Caco-2 (cell line): Measurements from ENCODE around the gene BANF2. TPM values are rescaled to one million over a fixed set of nuclear protein-coding genes. Genes with fewer than 3 reads are reported as not detected.
A peak's percentile ranks its signal among the peaks of the same experiment; 100 is the strongest.

Experiments used
- BruUV-seq: library from RNA; stranded (reverse); fragments of 400-500 nt; replicated peaks from 2 replicates; lab custom pipeline; 2021; lab: Mats Ljungman, UMichigan
- CTCF ChIA-PET: fragments of 300-600 bp; sonication (Branson Sonifier 250); formaldehyde crosslinking; loops from one replicate; lab custom pipeline; 2022; ENCODE audit warnings: antibody characterized with exemption; lab: Charles Lee
- POLR2A ChIA-PET: fragments of 300-600 bp; sonication (Branson Sonifier 250); formaldehyde crosslinking; loops from one replicate; lab custom pipeline; 2022; ENCODE audit warnings: antibody characterized with exemption; lab: Charles Lee
- DNase-seq, 2 experiments: peaks; one replicate each; pipeline versions ENCODE4 v3.0.0 to v3.0.0-alpha.2; 2020 to 2022
- H3K27me3 ChIP-seq: replicated peaks from 2 replicates; pipeline ENCODE4 v1.6.0; 2011; ENCODE audit warnings: low read length; ENCODE audit not compliant: control insufficient read depth, insufficient read depth
- H3K36me3 ChIP-seq: 2 replicates; pipeline ENCODE4 v1.5.1; 2011; ENCODE audit warnings: low read length; ENCODE audit not compliant: control insufficient read depth, insufficient read depth
- H3K4me1 ChIP-seq: fragments of 250-450 bp; sonication (Bioruptor Pico); 2 replicates; pipeline ENCODE4 v1.5.1; 2020; ENCODE audit warnings: mild to moderate bottlenecking
- H3K4me3 ChIP-seq: 2 replicates; pipeline ENCODE4 v1.5.1; 2011; ENCODE audit warnings: low read depth, mild to moderate bottlenecking, control low read depth, low read length
- H3K9me3 ChIP-seq: fragments of 250-450 bp; sonication (Bioruptor Pico); 2 replicates; pipeline ENCODE4 v1.5.1; 2020; ENCODE audit warnings: mild to moderate bottlenecking, moderate library complexity
- H3K27ac Mint-ChIP-seq: one replicate; pipeline ENCODE4 v1.8.0; 2022; ENCODE audit warnings: mixed read lengths; ENCODE audit not compliant: unreplicated experiment
- H3K27me3 Mint-ChIP-seq: one replicate; pipeline ENCODE4 v1.8.0; 2022; ENCODE audit warnings: mixed read lengths; ENCODE audit not compliant: insufficient read depth, unreplicated experiment
- H3K36me3 Mint-ChIP-seq: one replicate; pipeline ENCODE4 v1.8.0; 2022; ENCODE audit warnings: mild to moderate bottlenecking, mixed read lengths; ENCODE audit not compliant: insufficient read depth, unreplicated experiment
- H3K4me1 Mint-ChIP-seq: one replicate; pipeline ENCODE4 v1.8.0; 2022; ENCODE audit warnings: low read depth, mixed read lengths; ENCODE audit not compliant: unreplicated experiment
- H3K4me3 Mint-ChIP-seq: one replicate; pipeline ENCODE4 v1.8.0; 2022; ENCODE audit warnings: mild to moderate bottlenecking, moderate library complexity, mixed read lengths; ENCODE audit not compliant: unreplicated experiment
- H3K9me3 Mint-ChIP-seq: one replicate; pipeline ENCODE4 v1.8.0; 2022; ENCODE audit warnings: mixed read lengths; ENCODE audit not compliant: unreplicated experiment
- intact Hi-C: fragments of 100-400 bp; cut with micrococcal nuclease; formaldehyde crosslinking; loops from one replicate; pipeline ENCODE4 v1.10.0; 2022; ENCODE audit not compliant: unreplicated experiment
- total RNA-seq: library from RNA; stranded (reverse); gene quantifications from 2 replicates; pipeline ENCODE4 v1.2.3, GENCODE V29; 2022
- TF ChIP-seq, protein P1 (sequence below), 2 experiments: fragments of 200-600 bp in 1 of 2; IDR thresholded peaks; 1 replicate in 1 of 2; 2 replicates in 1 of 2; pipeline versions ENCODE4 v1.5.1 to v1.8.0; 2011 to 2022; ENCODE audit warnings: antibody characterized with exemption in 1 of 2, control low read depth in 1 of 2, inconsistent platforms in 1 of 2, low read depth in 1 of 2, low read length in 1 of 2, mild to moderate bottlenecking in 1 of 2, moderate library complexity in 1 of 2; ENCODE audit not compliant: insufficient read depth in 1 of 2, severe bottlenecking in 1 of 2, unreplicated experiment in 1 of 2

The BANF2 gene
- total RNA-seq, 1 experiment from 2014 or later: 2.1 TPM

DNA sequence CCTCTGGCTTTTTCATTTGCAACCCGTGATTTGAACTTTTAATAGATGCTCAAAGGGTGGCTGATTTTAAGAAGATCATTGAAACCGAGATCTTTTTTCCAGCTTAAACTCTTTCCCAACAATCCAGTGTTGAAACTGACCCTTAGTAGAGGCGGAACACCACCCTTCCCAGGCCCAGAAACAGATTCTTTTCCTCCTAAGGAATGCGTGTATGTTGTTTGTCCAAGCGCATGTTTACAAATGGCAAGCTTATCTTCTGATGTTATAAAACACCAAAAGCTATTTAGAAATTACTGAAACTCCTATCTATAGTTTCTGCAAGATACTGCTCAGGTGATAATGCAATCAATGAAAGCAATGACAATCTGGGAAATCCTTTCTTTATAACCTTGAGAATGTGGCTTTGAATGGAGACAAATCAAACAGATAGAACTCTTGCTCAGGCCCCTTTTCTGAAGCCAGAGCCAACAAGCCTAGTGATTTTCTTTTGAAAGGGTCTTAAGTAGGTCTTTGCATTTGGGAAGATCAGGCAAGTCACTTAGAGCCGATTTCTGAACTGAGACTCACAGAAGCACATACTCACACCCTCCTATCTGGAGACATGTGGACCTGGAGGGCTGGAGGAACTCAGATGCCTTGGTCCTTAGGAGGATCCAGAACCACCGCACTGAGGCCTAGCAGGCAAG is 9.1 kb downstream of the BANF2 start:
- Mint-ChIP-seq H3K27me3 (no peaks in the 10 kb centered on the region), H3K9me3 (no peaks in the 10 kb centered on the region), H3K4me1 (peaks cover 64% of the 10 kb centered on the region), H3K4me3 (peak overlapping the region; percentile 68), H3K36me3 (peaks cover 30% of the 10 kb centered on the region), H3K27ac (peak overlapping the region; percentile 82)
- peak overlapping the region; percentile 46 for H3K4me3 ChIP-seq
- BruUV-seq: no TSS peak
- TF ChIP-seq, protein P1, sequence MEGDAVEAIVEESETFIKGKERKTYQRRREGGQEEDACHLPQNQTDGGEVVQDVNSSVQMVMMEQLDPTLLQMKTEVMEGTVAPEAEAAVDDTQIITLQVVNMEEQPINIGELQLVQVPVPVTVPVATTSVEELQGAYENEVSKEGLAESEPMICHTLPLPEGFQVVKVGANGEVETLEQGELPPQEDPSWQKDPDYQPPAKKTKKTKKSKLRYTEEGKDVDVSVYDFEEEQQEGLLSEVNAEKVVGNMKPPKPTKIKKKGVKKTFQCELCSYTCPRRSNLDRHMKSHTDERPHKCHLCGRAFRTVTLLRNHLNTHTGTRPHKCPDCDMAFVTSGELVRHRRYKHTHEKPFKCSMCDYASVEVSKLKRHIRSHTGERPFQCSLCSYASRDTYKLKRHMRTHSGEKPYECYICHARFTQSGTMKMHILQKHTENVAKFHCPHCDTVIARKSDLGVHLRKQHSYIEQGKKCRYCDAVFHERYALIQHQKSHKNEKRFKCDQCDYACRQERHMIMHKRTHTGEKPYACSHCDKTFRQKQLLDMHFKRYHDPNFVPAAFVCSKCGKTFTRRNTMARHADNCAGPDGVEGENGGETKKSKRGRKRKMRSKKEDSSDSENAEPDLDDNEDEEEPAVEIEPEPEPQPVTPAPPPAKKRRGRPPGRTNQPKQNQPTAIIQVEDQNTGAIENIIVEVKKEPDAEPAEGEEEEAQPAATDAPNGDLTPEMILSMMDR (IDR thresholded peaks at IDR 0.05; ENCODE audit: insufficient read depth in 1 of 2, low read depth in 1 of 2, low read length in 1 of 2, severe bottlenecking in 1 of 2, unreplicated experiment in 1 of 2): no peak
- H3K4me1 ChIP-seq: peaks cover 84% of the 10 kb centered on the region
- H3K36me3 ChIP-seq: no peaks in the 10 kb centered on the region
- no peaks in the 10 kb centered on the region for H3K27me3 ChIP-seq
- POLR2A ChIA-PET: interaction anchor here (0.6 to 4.0 kb wide), 4 partner anchors 14 to 30 kb away, joined by 3 to 73 read pairs (median 11); partner anchors contain the start of gene RRBP1
- peak; percentile 82 for DNase-seq
- CTCF ChIA-PET: interaction anchor here (1.1 to 3.5 kb wide), 5 partner anchors 14 to 230 kb away, joined by 3 to 44 read pairs (median 9); partner anchors contain the start of gene RRBP1
- H3K9me3 ChIP-seq: no peaks in the 10 kb centered on the region
- intact Hi-C loops: loop anchor here (1.0 to 2.0 kb wide), 3 partner anchors 12 to 190 kb away; partner anchors contain the start of gene RRBP1

DNA sequence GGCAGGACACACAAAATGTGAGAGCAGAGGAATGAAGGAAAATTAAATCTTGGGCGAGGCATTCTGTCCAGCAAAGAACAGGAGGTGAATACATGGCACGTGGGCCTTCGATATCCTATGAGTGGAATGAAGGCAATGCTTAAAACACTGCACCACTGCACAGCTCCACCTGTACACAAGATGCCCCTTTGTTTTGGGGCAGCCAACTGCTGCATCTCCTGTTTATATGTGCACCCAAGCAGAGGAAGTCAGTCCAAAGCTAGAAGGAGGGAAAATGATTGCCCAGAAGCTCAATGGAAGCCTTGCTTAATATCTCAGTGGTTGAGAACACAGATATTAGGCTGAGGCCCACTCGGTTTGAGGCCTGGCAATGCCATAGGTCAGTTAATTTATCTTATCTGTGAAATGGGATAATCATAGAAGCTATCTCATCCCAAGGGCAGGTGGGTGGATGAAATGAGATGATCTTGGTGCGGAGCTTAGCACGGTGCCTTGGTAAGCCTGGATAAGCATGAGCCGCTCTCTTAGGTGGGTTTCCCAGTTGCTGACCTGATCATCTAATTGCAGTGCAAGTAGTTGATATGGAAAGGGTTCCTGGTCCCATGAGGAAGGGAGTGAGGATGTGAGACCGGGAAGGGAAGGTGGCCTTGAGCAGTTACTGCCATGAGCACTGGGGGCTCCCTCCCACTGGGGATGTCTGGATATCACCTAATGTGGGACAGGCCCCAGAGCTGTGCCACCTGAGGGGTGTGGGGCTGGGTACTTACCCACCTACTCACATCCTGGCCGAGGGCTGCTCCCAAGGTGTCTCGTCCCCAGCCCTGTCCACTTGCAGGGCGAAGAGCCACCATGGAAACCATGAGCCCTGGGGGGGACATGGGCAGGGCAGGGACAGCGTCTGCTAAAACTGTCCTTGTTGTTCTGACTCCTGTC is 9.9 kb downstream of the BANF2 start:
- peaks cover 30% of the 10 kb centered on the region for H3K36me3 Mint-ChIP-seq
- Histone ChIP-seq H3K4me1 (peaks cover 78% of the 10 kb centered on the region), H3K9me3 (no peaks in the 10 kb centered on the region), H3K36me3 (no peaks in the 10 kb centered on the region), H3K27me3 (no peaks in the 10 kb centered on the region), H3K4me3 (peak overlapping the region; percentile 46)
- POLR2A ChIA-PET: interaction anchor here (0.5 to 4.0 kb wide), 6 partner anchors 13 to 64 kb away, joined by 3 to 73 read pairs (median 6); partner anchors contain the start of gene RRBP1
- H3K27ac Mint-ChIP-seq: peak overlapping the region; percentile 82
- H3K9me3 Mint-ChIP-seq: no peaks in the 10 kb centered on the region
- peaks cover 62% of the 10 kb centered on the region for H3K4me1 Mint-ChIP-seq
- TF ChIP-seq, protein P1 (IDR thresholded peaks at IDR 0.05; ENCODE audit: insufficient read depth in 1 of 2, low read depth in 1 of 2, low read length in 1 of 2, severe bottlenecking in 1 of 2, unreplicated experiment in 1 of 2): peak in 1 of 2 experiments; percentile 4
- H3K27me3 Mint-ChIP-seq: no peaks in the 10 kb centered on the region
- TSS peak; percentile 89 for BruUV-seq
- peak overlapping the region; percentile 68 for H3K4me3 Mint-ChIP-seq
- DNase-seq: peak; percentile 50 to 60
- CTCF ChIA-PET: interaction anchor here (0.7 to 3.5 kb wide), 6 partner anchors 13 to 229 kb away, joined by 3 to 44 read pairs (median 8); partner anchors contain the start of gene RRBP1
- intact Hi-C loops: loop anchor here (1.0 to 10.0 kb wide), 3 partner anchors 12 to 189 kb away; no protein-coding TSS in a partner anchor
